Stimulated activated CD8-positive, alpha-beta memory T cell treated with anti-CD3 and anti-CD28 coated beads, Interleukin-15, amount 100 ng/mL, for 24 hours (primary cell): ENCODE measurements around the gene FBXW8.
A peak's percentile ranks its signal among the peaks of the same experiment; 100 is the strongest.

Experiments used
- DNase-seq: peaks from one replicate; pipeline ENCODE4 v3.0.0-alpha.2; 2020; ENCODE audit warnings: low read depth

Gene FBXW8, protein sequence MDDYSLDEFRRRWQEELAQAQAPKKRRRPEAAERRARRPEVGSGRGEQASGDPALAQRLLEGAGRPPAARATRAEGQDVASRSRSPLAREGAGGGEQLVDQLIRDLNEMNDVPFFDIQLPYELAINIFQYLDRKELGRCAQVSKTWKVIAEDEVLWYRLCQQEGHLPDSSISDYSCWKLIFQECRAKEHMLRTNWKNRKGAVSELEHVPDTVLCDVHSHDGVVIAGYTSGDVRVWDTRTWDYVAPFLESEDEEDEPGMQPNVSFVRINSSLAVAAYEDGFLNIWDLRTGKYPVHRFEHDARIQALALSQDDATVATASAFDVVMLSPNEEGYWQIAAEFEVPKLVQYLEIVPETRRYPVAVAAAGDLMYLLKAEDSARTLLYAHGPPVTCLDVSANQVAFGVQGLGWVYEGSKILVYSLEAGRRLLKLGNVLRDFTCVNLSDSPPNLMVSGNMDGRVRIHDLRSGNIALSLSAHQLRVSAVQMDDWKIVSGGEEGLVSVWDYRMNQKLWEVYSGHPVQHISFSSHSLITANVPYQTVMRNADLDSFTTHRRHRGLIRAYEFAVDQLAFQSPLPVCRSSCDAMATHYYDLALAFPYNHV

DNA sequence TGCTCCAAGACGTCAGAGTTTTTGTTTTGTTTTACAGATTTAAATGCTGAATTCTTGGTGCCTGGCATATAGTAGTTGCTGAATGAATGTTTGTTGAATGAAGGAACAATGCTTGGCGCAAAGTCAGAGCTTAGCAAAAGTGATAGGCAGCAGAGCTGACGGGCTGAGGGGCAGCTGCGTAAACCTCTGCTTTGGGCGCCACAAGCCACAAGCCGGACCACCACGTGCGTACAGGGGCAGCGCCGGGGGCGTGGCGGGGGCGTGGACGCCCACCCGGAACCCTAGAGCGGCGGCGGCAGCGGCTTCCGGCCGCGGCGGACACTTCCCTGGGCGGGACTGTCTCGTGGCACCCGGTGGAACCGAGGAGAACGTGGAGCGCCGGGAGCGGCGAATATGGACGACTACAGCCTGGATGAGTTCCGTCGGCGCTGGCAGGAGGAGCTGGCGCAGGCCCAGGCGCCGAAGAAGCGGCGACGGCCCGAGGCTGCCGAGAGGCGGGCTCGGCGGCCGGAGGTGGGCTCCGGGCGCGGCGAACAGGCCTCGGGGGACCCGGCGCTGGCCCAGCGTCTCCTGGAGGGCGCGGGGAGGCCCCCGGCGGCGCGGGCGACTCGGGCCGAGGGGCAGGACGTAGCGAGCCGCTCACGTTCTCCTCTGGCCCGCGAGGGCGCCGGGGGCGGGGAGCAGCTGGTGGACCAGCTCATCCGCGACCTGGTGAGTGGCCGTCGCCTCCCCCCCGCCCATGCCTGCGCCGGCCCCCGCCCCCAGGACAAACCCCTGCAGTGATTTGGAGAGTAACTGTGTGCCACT is at the start of gene FBXW8:
FBXW8 (plus strand) TSS at position 306 of the 807 bp plus-strand sequence; CDS start at position 394, 88 bp downstream.
- peak; percentile 55 for DNase-seq

DNA sequence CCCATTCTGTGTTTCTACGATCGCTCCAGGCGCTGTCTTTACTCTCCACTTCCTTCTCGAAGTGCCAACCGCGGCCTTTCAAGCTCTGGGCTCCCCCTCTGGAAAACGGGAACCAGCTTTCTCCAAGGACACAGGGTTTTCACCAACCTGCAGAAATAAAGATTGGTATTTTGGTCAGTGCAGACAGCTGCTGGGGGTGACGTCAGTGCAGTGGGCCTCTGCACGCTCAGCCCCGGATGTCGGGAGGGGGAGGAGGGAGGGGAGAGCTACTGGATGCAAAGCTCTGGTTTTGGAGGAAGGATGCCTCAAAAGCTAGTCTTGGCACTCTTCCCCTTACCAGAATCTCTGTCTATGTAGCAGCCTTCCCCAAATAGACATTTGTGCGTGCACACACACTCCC is 49.4 kb upstream of the FBXW8 start:
- DNase-seq: no peak

DNA sequence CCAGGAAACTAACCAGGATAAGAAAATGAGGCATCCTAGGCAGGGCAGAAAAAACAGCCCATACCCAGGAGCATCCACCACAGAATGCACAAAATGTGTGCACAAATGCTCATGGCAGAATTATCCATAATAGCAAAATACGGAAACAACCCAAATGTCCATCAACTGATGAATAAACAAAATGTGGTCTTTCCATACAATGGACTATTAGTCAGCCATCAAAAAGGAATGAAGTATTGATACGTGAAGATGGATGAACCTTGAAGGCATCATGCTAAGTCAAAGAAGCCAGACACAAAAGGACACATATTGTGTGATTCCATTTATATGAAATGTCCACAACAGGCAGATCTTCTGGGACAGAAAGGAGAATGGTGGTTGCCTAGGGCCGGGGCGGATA is 48.6 kb upstream of the FBXW8 start:
- no peak for DNase-seq

DNA sequence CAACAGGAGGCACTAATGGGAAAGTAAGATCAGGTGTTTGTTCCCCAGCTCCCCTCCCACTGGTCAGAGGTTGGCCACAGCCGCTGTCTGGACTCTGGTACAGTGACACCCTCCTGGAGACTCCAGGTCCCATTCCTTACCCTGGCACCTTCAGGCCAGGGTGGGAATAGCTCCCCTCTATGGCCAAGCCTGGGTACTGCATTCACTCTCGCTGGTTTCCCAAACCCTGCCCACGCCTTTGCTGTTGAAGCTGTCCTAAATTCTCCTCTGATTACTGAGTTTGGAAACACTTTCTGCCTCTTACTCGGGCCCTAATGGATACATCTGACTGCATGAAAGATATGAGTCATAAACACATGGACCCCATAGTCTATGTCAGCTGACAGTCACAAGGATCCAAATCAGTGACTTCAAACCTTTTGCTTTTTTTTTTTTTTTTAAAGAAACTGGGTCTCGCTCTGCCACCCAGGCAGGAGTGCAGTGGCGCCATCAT is 47.4 kb upstream of the FBXW8 start:
- DNase-seq: no peak

DNA sequence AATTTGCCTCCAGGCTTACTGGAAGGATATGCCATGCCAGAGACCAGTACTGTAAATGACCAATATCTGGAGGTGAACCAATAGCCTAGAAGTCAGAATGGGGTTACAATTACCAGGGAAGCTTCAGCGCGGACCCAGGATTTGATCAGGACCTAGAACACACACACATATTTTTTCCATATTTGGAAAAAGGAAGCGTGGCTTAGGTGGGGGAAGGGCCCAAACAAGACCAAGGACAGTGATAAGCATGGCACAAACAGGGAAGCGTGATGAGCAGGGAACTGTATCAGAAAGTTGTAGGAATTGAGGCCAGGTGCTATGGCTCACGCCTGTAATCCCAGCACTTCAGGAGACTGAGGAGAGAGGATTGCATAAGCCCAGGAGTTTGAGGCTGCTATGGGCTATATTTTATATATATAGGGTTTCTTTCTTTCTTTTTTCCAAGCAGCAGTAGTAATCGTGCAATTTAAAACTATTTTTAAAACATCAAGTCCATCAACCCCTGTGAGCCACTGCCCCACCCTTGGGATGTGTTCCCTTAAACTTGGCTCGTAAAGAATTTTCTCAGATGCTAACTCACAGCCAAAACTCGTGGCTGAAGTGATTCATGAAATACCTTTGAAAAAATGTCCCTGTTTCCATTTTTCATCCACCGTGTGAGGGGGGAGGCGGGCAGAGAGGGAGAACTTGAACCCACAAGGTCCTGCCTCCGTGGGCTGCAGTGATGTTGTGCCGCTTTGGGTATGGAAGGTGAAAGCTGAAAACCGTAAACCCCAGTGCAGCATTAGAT is 46.2 kb upstream of the FBXW8 start:
- DNase-seq: no peak

DNA sequence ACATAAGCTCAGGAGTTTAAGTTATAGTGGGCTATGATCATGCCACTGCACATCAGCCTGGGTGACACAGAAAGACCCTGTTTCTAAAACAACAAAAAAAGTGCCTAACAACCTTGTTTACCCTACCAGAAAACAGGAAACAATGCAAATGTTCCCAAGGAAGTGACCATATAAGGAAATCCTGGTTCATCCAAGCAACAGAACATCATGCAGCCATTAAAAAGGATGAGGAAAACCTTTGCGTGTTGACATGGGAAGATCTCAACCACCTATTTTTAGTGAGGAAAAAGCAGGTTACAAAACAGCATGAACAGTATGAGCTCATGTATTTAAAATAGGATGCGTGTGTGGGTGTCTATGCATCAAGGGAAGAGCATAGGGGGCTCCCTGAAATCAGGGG is 43.2 kb upstream of the FBXW8 start:
- no peak for DNase-seq

DNA sequence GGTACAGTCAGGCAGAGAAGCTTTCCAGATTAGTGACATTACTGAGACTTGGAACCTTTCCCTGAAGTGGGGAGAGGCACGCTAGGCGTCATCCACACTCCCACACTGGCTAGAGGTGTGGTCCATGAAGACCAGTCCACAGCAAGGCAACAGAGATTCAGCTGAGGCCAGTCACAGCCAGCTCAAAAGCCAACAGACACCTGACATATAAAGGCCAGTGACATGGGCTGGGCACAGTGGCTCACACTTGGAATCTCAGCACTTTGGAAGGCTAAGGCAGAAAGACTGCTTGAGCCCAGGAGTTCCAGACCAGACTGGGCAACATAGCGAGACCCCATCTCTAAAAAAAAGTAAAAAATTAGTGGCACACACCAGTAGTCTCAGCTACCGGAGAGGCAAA is 40.4 kb upstream of the FBXW8 start:
- DNase-seq: no peak

DNA sequence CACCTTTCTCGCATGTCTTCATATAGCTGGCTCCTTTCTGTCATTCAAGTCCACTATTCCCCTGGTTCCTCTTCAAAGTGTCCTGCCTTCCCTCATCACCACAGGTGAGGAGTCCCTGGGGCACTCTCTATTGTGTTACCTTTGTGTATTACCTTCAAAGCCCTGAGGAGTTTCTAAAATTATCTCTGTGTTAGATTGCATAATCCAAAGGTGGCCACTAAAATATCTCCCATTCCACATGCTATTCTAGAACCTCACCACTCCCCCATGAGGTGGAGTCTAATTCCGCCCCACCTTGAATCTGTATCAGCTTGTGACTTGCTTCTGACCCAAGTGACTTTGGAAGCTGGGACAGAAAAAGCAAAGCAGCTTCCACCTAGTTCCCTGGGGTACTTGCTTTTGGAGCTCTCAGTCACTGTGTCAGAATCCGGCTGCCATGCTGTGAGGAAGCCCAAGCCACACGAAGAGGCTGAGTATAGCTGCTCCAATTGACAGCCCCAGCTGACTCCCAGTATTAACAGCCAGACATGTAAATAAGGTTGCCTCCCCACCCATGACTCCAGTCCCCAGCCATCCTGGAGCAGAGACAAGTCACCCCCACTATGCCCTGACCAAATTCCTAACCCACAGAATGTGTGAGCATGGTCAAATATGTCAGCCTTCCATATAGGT is 36.3 kb upstream of the FBXW8 start:
- DNase-seq: no peak

DNA sequence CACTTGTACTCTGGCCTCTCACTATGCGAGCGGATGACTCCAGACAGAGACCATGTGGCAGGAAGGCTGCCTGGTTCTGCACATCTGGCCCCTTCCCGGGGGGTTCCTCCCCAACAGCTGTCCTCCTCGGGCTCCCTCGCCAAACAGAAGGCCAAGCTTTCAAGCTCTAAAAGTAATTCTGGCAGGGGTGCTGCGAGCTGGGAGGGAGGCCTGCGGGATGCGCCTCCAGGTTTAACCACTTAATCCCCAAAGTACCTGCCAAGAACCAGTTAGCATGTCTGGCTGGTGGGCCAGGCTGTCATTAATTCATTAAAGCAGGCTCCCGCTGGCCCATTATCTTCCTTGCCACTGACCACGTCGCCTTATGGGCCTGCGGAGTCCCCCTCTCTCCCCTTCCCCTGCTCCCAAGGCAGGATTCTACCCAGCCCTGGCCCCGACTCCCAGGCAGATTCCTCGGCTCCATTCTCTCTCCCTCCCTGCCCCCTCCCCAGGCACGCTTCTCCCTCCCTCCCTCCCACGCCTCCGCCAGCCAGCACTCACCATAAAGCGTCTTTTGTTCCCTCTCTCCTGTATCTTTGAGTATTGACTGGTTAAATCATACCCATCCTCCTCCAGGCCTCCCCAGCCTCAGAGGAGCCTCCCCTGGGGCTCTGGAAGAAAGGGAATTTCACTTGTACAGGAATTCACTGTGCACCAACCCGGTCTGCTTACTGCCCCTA is 34.4 kb upstream of the FBXW8 start:
- no peak for DNase-seq

DNA sequence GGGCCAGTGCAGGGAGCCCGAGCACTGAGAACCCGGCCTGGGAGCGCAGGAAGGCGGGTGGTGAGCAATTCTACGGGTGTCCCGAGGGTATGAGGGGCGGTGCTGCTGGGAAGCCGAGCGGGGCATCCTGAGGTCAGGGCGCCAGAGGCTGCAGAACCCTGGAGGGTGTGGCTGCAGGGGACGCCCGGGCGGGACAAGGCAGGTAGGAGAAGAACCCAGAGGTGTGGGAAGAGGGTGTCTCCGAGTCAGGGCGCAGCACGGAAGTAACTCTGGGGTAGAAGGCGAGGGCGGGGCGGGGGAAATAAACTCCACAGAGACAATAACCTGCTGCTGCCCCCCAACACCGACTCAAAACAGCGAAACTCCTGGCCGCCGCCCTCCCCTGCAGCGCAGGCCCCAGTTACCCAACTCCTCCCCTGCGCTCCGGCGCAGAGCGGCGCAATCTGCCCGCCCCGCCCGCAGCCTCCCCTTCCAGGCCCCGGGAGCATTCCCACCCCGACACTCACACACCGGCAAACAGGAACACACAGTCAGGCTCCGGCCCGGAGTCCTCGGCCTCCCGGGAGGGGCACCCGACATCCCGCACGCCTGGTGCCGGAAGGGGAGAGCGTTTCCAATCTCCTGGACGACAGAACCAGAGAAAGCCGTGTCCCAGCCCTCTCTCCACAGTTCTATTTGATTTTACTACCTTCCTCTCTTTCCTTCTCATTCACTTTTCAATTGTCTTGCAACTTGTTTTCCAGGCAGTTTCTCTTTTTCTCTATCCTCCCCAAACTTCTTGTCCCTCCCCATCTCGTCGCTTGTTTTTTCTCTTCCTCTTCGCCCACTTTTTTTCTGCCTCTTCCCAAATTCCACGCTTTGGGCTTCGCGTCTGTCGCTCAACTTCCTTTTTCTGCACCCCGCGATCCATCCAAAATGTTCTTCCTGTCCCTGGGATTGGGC is 31.9 kb upstream of the FBXW8 start:
- DNase-seq: no peak

DNA sequence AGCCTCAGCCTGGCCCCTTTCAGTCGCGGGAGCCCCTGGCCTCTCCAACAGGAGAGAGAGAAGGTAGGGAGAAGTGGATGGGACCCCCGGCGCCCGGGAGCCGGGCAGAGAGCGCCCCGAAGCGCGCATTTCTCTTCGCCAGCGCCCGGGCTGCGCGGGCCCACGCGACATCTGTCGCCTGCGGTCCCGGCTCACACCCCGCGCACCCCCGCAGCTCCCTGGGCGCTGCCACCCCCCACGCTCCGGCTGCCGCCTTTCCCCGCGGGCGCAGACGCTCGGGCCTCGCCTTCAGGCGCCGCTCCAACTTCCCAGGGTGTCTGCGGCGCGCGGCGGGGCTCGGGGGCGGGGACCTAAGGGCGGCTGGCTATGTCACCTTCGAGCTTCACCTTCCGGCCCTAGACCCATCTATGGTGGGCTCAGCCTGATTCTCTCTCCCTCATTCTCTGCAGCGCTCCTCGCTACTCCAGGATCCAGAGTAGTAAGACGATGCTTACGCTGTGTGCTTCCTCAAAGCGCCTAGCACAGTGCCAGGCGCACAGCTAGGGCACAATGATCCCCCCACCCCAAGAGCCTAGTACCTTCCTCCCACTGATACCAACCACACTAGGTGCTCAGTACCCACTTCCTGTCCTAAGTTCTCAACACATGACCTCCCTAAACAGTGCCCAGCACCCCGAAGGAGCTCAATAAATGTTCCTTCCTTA is 31.1 kb upstream of the FBXW8 start:
- DNase-seq: no peak

DNA sequence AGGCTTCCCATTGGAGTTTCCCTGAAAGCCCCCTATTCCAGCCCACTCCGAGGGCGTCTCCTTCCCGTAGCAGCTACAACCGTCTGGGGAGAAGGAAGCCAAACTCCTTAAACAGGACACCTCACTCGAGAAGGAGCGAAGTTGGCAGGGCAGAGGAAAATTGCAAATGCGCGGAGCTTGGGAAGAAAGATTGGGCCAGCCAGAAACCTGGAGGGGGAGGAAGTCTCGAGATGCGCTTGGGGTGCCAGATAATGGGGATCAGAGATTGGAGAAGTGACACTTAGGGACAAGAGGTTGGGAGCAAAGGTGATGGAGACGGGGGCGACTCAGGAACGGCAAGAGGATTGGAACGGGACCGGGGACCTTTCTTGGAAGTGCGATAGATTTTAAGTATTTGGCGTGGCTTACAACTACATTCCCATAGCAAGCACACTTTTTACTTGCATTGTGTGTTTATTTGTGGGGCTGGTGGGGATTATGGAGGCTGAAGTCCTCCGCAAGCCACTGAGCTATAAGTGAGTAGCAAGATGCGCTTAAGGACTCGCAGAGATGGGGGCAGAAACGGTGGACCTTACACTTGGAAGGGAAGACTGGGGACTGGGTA is 30.4 kb upstream of the FBXW8 start:
- DNase-seq: no peak

DNA sequence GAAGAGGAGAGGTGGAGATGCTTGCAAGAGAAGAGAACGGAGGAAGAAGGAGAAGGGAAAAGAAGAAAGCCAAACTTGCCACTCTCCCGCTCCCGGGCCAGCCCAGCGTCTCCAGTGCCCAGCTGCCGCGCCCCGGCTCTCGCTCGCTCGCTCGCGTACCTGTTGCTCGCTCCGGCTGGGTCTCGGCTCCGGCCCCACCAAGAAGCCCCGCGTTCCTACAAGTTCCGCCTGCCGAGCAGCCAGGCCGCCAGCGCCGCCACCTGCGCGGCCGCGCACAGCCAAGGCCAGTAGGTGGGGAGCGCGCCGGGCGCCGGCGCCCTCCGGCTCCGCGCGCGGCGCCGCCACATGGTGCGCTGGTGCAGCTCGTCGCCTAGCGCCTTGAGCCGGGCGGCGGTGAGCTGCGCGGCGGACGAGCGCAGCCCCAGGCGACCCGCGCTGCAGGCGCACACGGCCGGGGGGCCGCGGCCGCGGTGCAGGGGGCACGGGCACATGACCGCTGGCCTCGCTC is 29.9 kb upstream of the FBXW8 start:
- no peak for DNase-seq

DNA sequence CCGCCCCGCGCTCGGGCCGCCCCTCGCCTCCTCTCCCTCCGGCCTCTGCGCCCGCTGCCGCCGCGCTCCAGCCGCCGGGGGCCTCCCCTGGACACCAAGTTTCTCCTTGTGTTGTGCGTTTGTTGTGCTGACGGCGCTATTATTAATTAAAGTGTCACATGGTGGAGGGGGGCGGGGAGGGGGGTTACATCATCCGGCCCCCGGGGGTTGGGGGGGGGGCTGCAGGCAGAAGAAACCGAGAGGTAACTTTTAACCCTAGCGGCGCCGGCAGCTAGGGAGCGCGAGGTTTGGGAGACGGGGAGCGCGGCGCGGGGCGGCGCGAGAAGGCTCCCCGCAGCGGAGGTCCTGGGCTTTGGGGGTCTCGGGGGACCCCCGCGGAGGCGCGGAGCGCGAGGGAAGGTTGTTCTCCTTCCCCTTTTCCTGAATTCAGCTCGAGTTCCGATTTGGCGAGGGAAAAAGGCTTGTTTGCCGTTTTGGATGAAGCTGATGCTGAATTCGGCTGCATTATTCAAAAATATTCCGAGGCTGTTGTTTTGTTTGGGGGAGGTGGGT is 29.3 kb upstream of the FBXW8 start, which contains the start of gene HRK:
HRK (minus strand) TSS at position 117 of the 552 bp plus-strand sequence. CDS start 134 bp downstream, outside the sequence.
- no peak for DNase-seq

DNA sequence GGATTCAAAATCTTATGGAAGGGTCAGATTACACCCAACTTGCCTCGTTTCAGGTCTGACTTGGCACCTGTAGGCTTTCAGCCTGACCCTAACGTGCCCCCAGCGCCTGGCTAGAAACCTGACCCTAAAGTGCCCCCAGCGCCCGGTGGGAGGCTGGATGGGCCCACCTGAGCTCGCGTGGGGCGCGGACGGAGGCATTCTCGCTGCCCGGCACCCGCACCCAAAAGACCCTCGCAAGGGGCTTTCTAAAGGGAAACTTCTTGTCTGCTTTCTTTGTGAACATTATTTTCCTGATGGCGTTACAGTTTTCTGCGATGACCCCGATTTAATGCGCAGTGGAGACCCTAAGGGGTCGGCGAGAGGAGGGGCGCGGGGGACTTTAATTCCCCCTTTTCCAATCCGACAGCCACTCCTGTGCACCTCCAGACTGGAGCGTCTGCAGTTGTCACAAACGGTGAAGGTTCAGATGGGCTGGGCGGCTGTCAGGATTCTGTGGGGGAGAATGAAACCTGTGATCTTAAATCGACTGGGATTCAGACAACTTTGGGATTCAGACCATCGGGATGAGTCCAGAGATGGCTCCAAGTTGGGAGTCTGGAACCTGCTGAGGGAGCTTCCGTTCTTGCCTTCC is 28.8 kb upstream of the FBXW8 start:
- DNase-seq: no peak

DNA sequence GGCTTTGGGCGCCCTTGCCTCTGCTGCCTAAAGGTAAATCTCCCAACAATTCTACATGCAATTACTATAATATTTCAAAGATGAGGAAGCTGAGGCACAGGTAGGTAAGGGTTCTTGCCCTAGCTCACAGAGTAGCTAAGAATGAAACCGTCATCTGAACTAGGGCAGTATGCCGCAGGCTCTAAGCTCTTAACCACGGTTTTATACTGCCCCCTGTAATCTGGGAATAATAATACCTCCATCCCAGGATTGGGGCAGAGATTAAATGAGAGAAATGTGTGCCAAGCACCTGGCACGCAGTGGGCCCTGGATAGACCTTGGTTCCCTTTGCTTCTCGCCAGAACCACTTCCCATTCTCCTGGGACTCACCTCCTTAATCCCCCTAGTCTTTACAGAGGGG is 28.0 kb upstream of the FBXW8 start:
- DNase-seq: no peak

DNA sequence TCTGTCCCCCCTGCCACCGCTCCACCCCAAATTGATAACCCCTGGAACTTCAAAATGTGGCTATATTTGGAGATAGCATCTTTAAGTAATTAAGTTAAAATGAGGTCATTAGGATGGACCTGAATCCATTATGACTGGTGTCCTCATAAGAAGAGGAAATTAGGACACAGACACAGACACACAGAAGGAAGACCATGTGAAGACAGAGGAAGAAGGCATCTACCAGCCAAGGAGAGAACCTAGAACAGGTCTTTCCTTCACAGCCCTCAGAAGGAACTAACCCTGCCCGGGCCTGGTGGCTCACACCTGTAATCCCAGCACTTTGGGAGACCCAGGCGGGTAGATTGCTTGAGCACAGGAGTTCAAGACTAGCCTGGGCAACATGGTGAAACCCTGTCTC is 25.9 kb upstream of the FBXW8 start:
- no peak for DNase-seq
